ENCODE data around the gene C12orf57. TPM values are rescaled to one million over a fixed set of nuclear protein-coding genes. Genes with fewer than 3 reads are reported as not detected.

Gene C12orf57
- total and polyA plus RNA-seq, 9 of the 15 experiments (the other 6 are each of a cell fraction or from before 2014, with no cell fraction given) = 26.7 to 191 (median 107) TPM

DNA sequence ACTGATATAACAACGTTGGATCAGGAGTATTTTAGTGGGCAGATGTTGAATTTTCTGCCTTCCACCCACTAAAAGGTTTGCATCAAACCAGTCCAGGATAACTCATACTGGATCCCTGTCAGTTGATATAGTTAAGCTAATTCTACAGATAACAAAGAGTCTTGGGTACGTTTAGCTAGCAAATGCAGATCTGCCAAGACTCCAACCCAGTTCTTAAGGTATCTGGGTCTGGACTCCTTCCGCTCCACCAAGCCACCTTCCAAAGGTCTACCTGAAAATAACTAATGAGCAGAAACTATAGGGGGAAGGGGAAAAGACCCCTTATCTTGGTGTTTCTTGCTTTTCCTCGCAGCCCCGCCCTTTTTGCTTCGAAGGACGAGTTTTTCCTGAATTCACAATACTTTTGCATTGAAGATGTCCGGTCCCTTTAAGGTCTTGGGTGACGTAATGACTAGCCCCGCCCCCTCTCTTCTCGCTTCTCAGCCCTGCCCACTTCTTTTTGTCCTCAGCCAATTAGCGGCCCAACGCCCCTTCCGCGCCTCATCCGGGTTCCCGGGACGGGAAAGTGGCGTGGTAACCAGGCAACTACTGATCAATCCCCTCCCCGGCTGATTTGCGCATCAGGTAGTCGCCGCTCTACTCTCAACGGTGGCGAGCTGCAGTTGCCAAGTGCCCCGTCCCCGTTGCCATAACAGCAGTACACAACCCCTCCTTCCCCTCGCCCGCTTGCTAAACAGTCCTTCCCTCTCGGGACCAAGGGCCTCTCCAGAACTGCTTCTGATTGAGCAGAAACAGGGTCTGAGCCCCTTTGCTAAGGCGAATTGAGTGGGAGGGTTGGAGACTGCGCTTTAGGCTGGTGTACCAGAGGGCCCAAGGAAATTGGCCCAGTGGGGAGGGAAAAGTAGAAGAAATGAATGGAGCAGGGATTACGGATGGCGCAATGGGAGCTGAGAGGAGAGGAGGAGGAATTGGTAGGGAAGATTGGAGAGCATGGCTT lies 39.2 kb upstream of the C12orf57 start, which contains the start of gene LRRC23 (continued):
- TF ChIP-seq, protein P1, sequence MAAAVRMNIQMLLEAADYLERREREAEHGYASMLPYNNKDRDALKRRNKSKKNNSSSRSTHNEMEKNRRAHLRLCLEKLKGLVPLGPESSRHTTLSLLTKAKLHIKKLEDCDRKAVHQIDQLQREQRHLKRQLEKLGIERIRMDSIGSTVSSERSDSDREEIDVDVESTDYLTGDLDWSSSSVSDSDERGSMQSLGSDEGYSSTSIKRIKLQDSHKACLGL (CRISPR knock-in tag; IDR thresholded peaks at IDR 0.05; ENCODE audit: borderline replicate concordance, poor library complexity, severe bottlenecking) = no peak
- peak; percentile 50; the same call in 1 of the 2 replicates for TF ChIP-seq CEBPG (CRISPR knock-in tag; IDR thresholded peaks at IDR 0.05)
- TF ChIP-seq CEBPG (tag; conservative IDR thresholded peaks at IDR 0.05 in 1 of 2, IDR thresholded peaks at IDR 0.05 in 1 of 2) = peak; percentile 58 to 79; a peak in 3 of 4 replicates
- peak; percentile 94 for TF ChIP-seq RFX1 (IDR thresholded peaks at IDR 0.05)
- no peak for TF ChIP-seq IRF1 (CRISPR knock-in tag; IDR thresholded peaks at IDR 0.05; ENCODE audit: borderline replicate concordance)
- TF ChIP-seq JUND (IDR thresholded peaks at IDR 0.05; ENCODE audit: borderline replicate concordance, low read depth, low read length) = peak; percentile 88
- TF ChIP-seq JUND (tag; IDR thresholded peaks at IDR 0.05; ENCODE audit: borderline replicate concordance, low read depth, low read length) = peak; percentile 89; the same call in 2 of the 3 replicates
- no peak for TF ChIP-seq NR3C1 (CRISPR knock-in tag; IDR thresholded peaks at IDR 0.05)
- peak; percentile 73; the same call in 1 of the 2 replicates for TF ChIP-seq FOXJ2 (tag; IDR thresholded peaks at IDR 0.05)
- TF ChIP-seq ZNF764 (CRISPR knock-in tag; IDR thresholded peaks at IDR 0.05; ENCODE audit: low read depth) = no peak
- peak; percentile 18; the same call in 1 of the 2 replicates for TF ChIP-seq L3MBTL2 (IDR thresholded peaks at IDR 0.05)
- TF ChIP-seq ZNF583 (CRISPR knock-in tag; IDR thresholded peaks at IDR 0.05) = no peak
- TF ChIP-seq TFAP4 (CRISPR knock-in tag; IDR thresholded peaks at IDR 0.05; ENCODE audit: borderline replicate concordance) = peak; percentile 61; the same call in 1 of the 2 replicates
- TF ChIP-seq, protein P2, sequence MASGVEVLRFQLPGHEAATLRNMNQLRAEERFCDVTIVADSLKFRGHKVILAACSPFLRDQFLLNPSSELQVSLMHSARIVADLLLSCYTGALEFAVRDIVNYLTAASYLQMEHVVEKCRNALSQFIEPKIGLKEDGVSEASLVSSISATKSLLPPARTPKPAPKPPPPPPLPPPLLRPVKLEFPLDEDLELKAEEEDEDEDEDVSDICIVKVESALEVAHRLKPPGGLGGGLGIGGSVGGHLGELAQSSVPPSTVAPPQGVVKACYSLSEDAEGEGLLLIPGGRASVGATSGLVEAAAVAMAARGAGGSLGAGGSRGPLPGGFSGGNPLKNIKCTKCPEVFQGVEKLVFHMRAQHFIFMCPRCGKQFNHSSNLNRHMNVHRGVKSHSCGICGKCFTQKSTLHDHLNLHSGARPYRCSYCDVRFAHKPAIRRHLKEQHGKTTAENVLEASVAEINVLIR (CRISPR knock-in tag; IDR thresholded peaks at IDR 0.05) = peak; percentile 15; the same call in 1 of the 2 replicates
- 0 out of 2 replicates have a peak, but pooled peaks have one; percentile 24 for TF ChIP-seq XRCC5 (IDR thresholded peaks at IDR 0.05; ENCODE audit: low read depth, low read length)
- no peak for TF ChIP-seq ZNF398 (CRISPR knock-in tag; IDR thresholded peaks at IDR 0.05)
- no peak for TF ChIP-seq ZEB2 (IDR thresholded peaks at IDR 0.05)
- peak; percentile 43 for TF ChIP-seq SAP30 (IDR thresholded peaks at IDR 0.05; ENCODE audit: borderline replicate concordance, insufficient read depth, low read depth, low read length, poor library complexity, severe bottlenecking)
